ENCODE data around the gene POLR2J.

- no peak for TF ChIP-seq CTCF (IDR thresholded peaks at IDR 0.05)
- no peak for TF ChIP-seq POLR2AphosphoS5 (IDR thresholded peaks at IDR 0.05)
- no peak for TF ChIP-seq POLR2A (IDR thresholded peaks at IDR 0.05)
- TF ChIP-seq EP300 (IDR thresholded peaks at IDR 0.05), result no peak
Measured at GRCh38 chr7:102471791-102472125, 7.0 kb downstream of the POLR2J start.
